K562 (cell line): Measurements from ENCODE around the gene ERN1. TPM values are rescaled to one million over a fixed set of nuclear protein-coding genes. Genes with fewer than 3 reads are reported as not detected.
A peak's percentile ranks its signal among the peaks of the same experiment; 100 is the strongest.

Experiments used
- ATAC-seq: fragments of 200-7000 bp; cut with Tn5 transposase; 3 replicates; pipeline ENCODE4 v1.9.1; 2020; ENCODE audit warnings: moderate library complexity
- BruUV-seq: library from RNA; stranded (reverse); fragments of 400-500 nt; replicated peaks from 2 replicates; lab custom pipeline; 2021; lab: Mats Ljungman, UMichigan
- CTCF ChIA-PET: fragments of 300-600 bp; formaldehyde crosslinking; extraction: SDS; loops from one replicate; lab custom pipeline; 2021; ENCODE audit warnings: low intra/inter-chr PET ratio; lab: Yijun Ruan, JAX
- POLR2A ChIA-PET: fragments of 300-600, 350-650 bp; sonication (Branson Sonifier 250); formaldehyde crosslinking; extraction: SDS; loops from one replicate; lab custom pipeline; 2021; ENCODE audit warnings: antibody characterized with exemption, inconsistent platforms; lab: Yijun Ruan, JAX
- DNase-seq, 4 experiments: peaks; one replicate each; pipeline versions ENCODE4 v3.0.0 to v3.0.0-alpha.2; 2011 to 2018; ENCODE audit warnings: low spot score in 3 of 4, mixed read lengths in 3 of 4; ENCODE audit errors: extremely low read depth in 1 of 4
- FAIRE-seq: peaks from 2 replicates; lab custom pipeline; 2011; peaks lifted over from hg19 to GRCh38; lab: Jason Lieb, UNC
- H2AFZ ChIP-seq: 2 replicates; pipeline ENCODE4 v1.6.0; 2011; ENCODE audit warnings: low read depth, low read length, control low read depth, inconsistent platforms
- H3K27ac ChIP-seq: fragments of 200-600 bp; 3 replicates; pipeline ENCODE4 v1.8.0; 2011; ENCODE audit warnings: low read depth, mild to moderate bottlenecking, control low read depth, inconsistent platforms, low read length, moderate library complexity, mixed read lengths; ENCODE audit errors: extremely low read depth
- H3K27me3 ChIP-seq, 2 experiments: fragments of 300-600 bp in 1 of 2; 2 replicates in 1 of 2; 3 replicates in 1 of 2; pipeline versions ENCODE4 v1.6.0 to v1.8.0; 2011; ENCODE audit warnings: inconsistent platforms in 2 of 2, low read length in 2 of 2, mild to moderate bottlenecking in 1 of 2, mixed read lengths in 1 of 2, moderate library complexity in 1 of 2; ENCODE audit not compliant: control insufficient read depth in 2 of 2, insufficient read depth in 2 of 2
- H3K36me3 ChIP-seq: fragments of 300-600 bp; 3 replicates; pipeline ENCODE4 v1.8.0; 2011; ENCODE audit warnings: mild to moderate bottlenecking, low read length, inconsistent platforms; ENCODE audit not compliant: control insufficient read depth, insufficient read depth
- H3K4me1 ChIP-seq, 2 experiments: fragments of 200-600 bp in 1 of 2; replicated peaks in 1 of 2; 2 replicates in 1 of 2; 3 replicates in 1 of 2; pipeline versions ENCODE4 v1.5.1 to v1.8.0; 2011; ENCODE audit warnings: inconsistent platforms in 2 of 2, low read length in 2 of 2, mild to moderate bottlenecking in 1 of 2, mixed read lengths in 1 of 2, moderate library complexity in 1 of 2; ENCODE audit not compliant: control insufficient read depth in 2 of 2, insufficient read depth in 2 of 2
- H3K4me2 ChIP-seq: 2 replicates; pipeline ENCODE4 v1.6.1; 2011; ENCODE audit warnings: low read length, control low read depth, inconsistent platforms, mixed read lengths; ENCODE audit not compliant: insufficient read depth
- H3K4me3 ChIP-seq: fragments of 200-600 bp; sonication (generic), shearing (Covaris generic); 2 replicates; pipeline ENCODE4 v1.5.1; 2016; ENCODE audit warnings: control low read depth, inconsistent platforms
- H3K79me2 ChIP-seq: fragments of 200-600 bp; 3 replicates; pipeline ENCODE4 v1.8.0; 2011; ENCODE audit warnings: low read length, inconsistent platforms; ENCODE audit not compliant: control insufficient read depth, insufficient read depth
- H3K9ac ChIP-seq, 2 experiments: 2 replicates each; pipeline versions ENCODE4 v1.6.0 to v1.6.1; 2011; ENCODE audit warnings: low read depth in 2 of 2, low read length in 2 of 2, control low read depth in 1 of 2, inconsistent platforms in 1 of 2, mild to moderate bottlenecking in 1 of 2, mixed read lengths in 1 of 2; ENCODE audit not compliant: insufficient read depth in 1 of 2
- H3K9me1 ChIP-seq: one replicate; pipeline ENCODE4 v1.6.0; 2011; ENCODE audit warnings: inconsistent platforms, mild to moderate bottlenecking, low read length, moderate library complexity; ENCODE audit not compliant: control insufficient read depth, insufficient read depth
- H3K9me3 ChIP-seq: replicated peaks from 2 replicates; pipeline ENCODE4 v1.5.1; 2011; ENCODE audit warnings: low read depth, low read length, inconsistent platforms; ENCODE audit not compliant: control insufficient read depth, insufficient read depth
- H4K20me1 ChIP-seq: replicated peaks from 2 replicates; pipeline ENCODE4 v1.6.1; 2011; ENCODE audit warnings: low read length, inconsistent platforms, mixed read lengths; ENCODE audit not compliant: control insufficient read depth, insufficient read depth
- CREB3L1 ChIP-seq: fragments of 450-650 bp; IDR thresholded peaks from 2 replicates; pipeline ENCODE4 v1.6.1; 2014; ENCODE audit warnings: low read depth, mild to moderate bottlenecking, moderate library complexity, borderline replicate concordance
- EHMT2 ChIP-seq: fragments of 450-650 bp; IDR thresholded peaks from 2 replicates; pipeline ENCODE4 v1.6.1; 2018; ENCODE audit warnings: antibody characterized with exemption
- NKRF ChIP-seq: fragments of 450-650 bp; IDR thresholded peaks from 2 replicates; pipeline ENCODE4 v1.6.1; 2016; ENCODE audit warnings: borderline replicate concordance
- NONO ChIP-seq, 2 experiments: fragments of 200-400 bp in 1 of 2; fragments of 450-650 bp in 1 of 2; formaldehyde crosslinking in 1 of 2; IDR thresholded peaks; 2 replicates each; pipeline ENCODE4 v1.6.1; 2017; ENCODE audit warnings: low read depth in 2 of 2, mild to moderate bottlenecking in 2 of 2, moderate library complexity in 2 of 2, low read length in 1 of 2
- POLR2B ChIP-seq: fragments of 450-650 bp; IDR thresholded peaks from 2 replicates; pipeline ENCODE4 v1.6.1; 2018; ENCODE audit warnings: low read depth; ENCODE audit not compliant: partially characterized antibody
- SMAD4 ChIP-seq: fragments of 250-450 bp; sonication (Bioruptor Pico); conservative IDR thresholded peaks from 2 replicates; pipeline ENCODE4 v1.8.0; 2021; ENCODE audit warnings: inconsistent platforms, mild to moderate bottlenecking, moderate library complexity
- ZNF395 ChIP-seq: fragments of 200-800 bp; sonication (Bioruptor generic); IDR thresholded peaks from 2 replicates; pipeline ENCODE4 v1.6.1; 2017; ENCODE audit warnings: missing genetic modification characterization, missing compliant biosample characterization
- ZNF589 ChIP-seq: fragments of 200-800 bp; sonication (Bioruptor generic); IDR thresholded peaks from 2 replicates; pipeline ENCODE4 v1.6.1; 2016; ENCODE audit warnings: low read depth, missing genetic modification characterization, missing compliant biosample characterization
- ZNF830 ChIP-seq: fragments of 250-450 bp; sonication (Bioruptor Pico); IDR thresholded peaks from 2 replicates; pipeline ENCODE4 v1.5.0; 2021; ENCODE audit warnings: mild to moderate bottlenecking
- WGBS: fragments of 100-300 bp; shearing (Covaris generic); methylation state at CpG from one replicate; pipeline ENCODE4 v1.1.6; 2016; ENCODE audit warnings: low coverage, mixed read lengths; ENCODE audit not compliant: insufficient coverage; ENCODE audit errors: missing lambda C conversion rate; 5-methylcytosine and 5-hydroxymethylcytosine counted together
- in situ Hi-C: fragments of 300-500 bp; cut with MboI; formaldehyde crosslinking; loops from 4 replicates; pipeline ENCODE4 v1.15.0; 2018; ENCODE audit warnings: inconsistent platforms, mixed read lengths
- intact Hi-C: fragments of 100-400 bp; cut with micrococcal nuclease; formaldehyde crosslinking; loops from 2 replicates; pipeline ENCODE4 v1.14.2; 2022
- polyA plus RNA-seq, 8 experiments: library from polyadenylated mRNA; depleted of rRNA in 4 of 8; stranded (reverse) in 5 of 8; unstranded in 3 of 8; fragments of >200 nt; fragmentation: Nextera tagmentation in 2 of 8; fragmentation: Illumina TruSeq in 1 of 8; extraction: Ambion mirVana in 2 of 8; extraction: Trizol in 1 of 8; gene quantifications; 2 replicates each; pipeline versions ENCODE4 v1.2.1 to v1.2.3, GENCODE V29; 2011 to 2014; ENCODE audit warnings: inconsistent platforms in 1 of 8, missing spikeins in 1 of 8
- total RNA-seq, 7 experiments: library from RNA; depleted of rRNA in 6 of 7; stranded (reverse); fragments of >200 nt in 6 of 7; fragmentation: Illumina TruSeq in 2 of 7; extraction: Trizol in 2 of 7; gene quantifications; 2 replicates each; pipeline versions ENCODE4 v1.2.1 to v1.2.3, GENCODE V29; 2011 to 2021; ENCODE audit warnings: low replicate concordance in 1 of 7

The ERN1 gene
- total and polyA plus RNA-seq, 9 of the 15 experiments (the other 6 are each of a cell fraction or from before 2014, with no cell fraction given) = 2.1 to 22.5 (median 7.3) TPM

- intact Hi-C loops = loop anchor here (10.0 kb wide), 1 partner anchor 75 kb away; no protein-coding TSS in a partner anchor
- Histone ChIP-seq H3K27ac (no peak within 1 kb of the TSS), H3K9ac (peak within 1 kb of the TSS in 1 of 2 experiments; percentile 60; a peak in 1 of 4 replicates)
These were observed 109.7 kb downstream of the ERN1 start, which contains the start of gene ICAM2 for GRCh38 chr17:64020056-64020766. TSS of gene ICAM2 (minus strand) at chr17:64020633. CDS start at chr17:64006691, 13,942 bp downstream.

More at GRCh38 chr17:64020056-64020766, 109.7 kb downstream of the ERN1 start, which contains the start of gene ICAM2:
- Histone ChIP-seq H4K20me1 (no peaks in the 10 kb centered on the region), H3K27me3 (no peaks in the 10 kb centered on the region), H3K4me2 (no peak within 1 kb of the TSS), H3K36me3 (no peaks in the 10 kb centered on the region), H2AFZ (peak within 1 kb of the TSS; percentile 69), H3K4me1 (peaks cover 26 to 33% of the 10 kb centered on the region in 2 experiments; a peak in 4 of 5 replicates), H3K79me2 (no peaks in the 10 kb centered on the region), H3K9me1 (no peaks in the 10 kb centered on the region), H3K9me3 (no peaks in the 10 kb centered on the region), H3K4me3 (no peak within 1 kb of the TSS)
- in situ Hi-C loops = loop anchor here (10.0 kb wide), 2 partner anchors 105 to 265 kb away; partner anchors contain the start of genes CSHL1 and GH1
- ChIA-PET CTCF (no interaction called here), POLR2A (interaction anchor here (0.6 to 1.6 kb wide), 3 partner anchors 9 to 63 kb away, joined by 3 read pairs; no protein-coding TSS in a partner anchor)
- BruUV-seq = no TSS peak
- 68% methylated on average over 19 of the region's 23 CpGs for WGBS
- no peak for ATAC-seq
- TF ChIP-seq ZNF589 (CRISPR knock-in tag) = no peak
- no peak for TF ChIP-seq POLR2B
- TF ChIP-seq EHMT2 = no peak
- no peak for TF ChIP-seq NKRF
- TF ChIP-seq SMAD4 (CRISPR knock-in tag) = no peak
- no peak for TF ChIP-seq ZNF830 (CRISPR knock-in tag)
- no peak for TF ChIP-seq CREB3L1
- no peak for TF ChIP-seq NONO (IDR thresholded peaks at IDR 0.05; ENCODE audit: low read depth in 2 of 2, low read length in 1 of 2)
- no peak for TF ChIP-seq ZNF395
- no peak for FAIRE-seq
- no peak for DNase-seq
